Astrocyte (in vitro differentiated cells and primary cell): Measurements from ENCODE around the gene DYNC1LI2. TPM values are rescaled to one million over a fixed set of nuclear protein-coding genes. Genes with fewer than 3 reads are reported as not detected.

Source experiments
- DNase-seq: peaks from one replicate; pipeline ENCODE4 v3.0.0-alpha.2; 2010; ENCODE audit warnings: low read depth
- FAIRE-seq: peaks from 2 replicates; lab custom pipeline; 2011; peaks lifted over from hg19 to GRCh38; lab: Jason Lieb, UNC
- H2AFZ ChIP-seq: 2 replicates; pipeline ENCODE4 v1.6.0; 2012; ENCODE audit warnings: low read depth, low read length, inconsistent platforms
- H3K27ac ChIP-seq: 2 replicates; pipeline ENCODE4 v1.5.1; 2011; ENCODE audit warnings: low read depth, low read length, inconsistent platforms
- H3K27me3 ChIP-seq: 2 replicates; pipeline ENCODE4 v1.6.0; 2011; ENCODE audit warnings: low read length, inconsistent platforms; ENCODE audit not compliant: insufficient read depth
- H3K36me3 ChIP-seq: 2 replicates; pipeline ENCODE4 v1.5.1; 2011; ENCODE audit warnings: low read length, inconsistent platforms; ENCODE audit not compliant: insufficient read depth
- H3K4me1 ChIP-seq: 2 replicates; pipeline ENCODE4 v1.5.1; 2011; ENCODE audit warnings: low read length, inconsistent platforms; ENCODE audit not compliant: insufficient read depth
- H3K4me2 ChIP-seq: 2 replicates; pipeline ENCODE4 v1.6.0; 2012; ENCODE audit warnings: low read length, inconsistent platforms
- H3K4me3 ChIP-seq: 2 replicates; pipeline ENCODE4 v1.5.1; 2011; ENCODE audit warnings: low read depth, mild to moderate bottlenecking, low read length, inconsistent platforms; ENCODE audit not compliant: insufficient read depth
- H3K79me2 ChIP-seq: 2 replicates; pipeline ENCODE4 v1.6.0; 2012; ENCODE audit warnings: mild to moderate bottlenecking, low read length, inconsistent platforms; ENCODE audit not compliant: insufficient read depth
- H3K9ac ChIP-seq: 2 replicates; pipeline ENCODE4 v1.6.0; 2012; ENCODE audit warnings: mild to moderate bottlenecking, low read length, inconsistent platforms
- H3K9me3 ChIP-seq: 2 replicates; pipeline ENCODE4 v1.5.1; 2012; ENCODE audit warnings: low read depth, mild to moderate bottlenecking, low read length, inconsistent platforms; ENCODE audit not compliant: insufficient read depth
- H4K20me1 ChIP-seq: 2 replicates; pipeline ENCODE4 v1.6.0; 2012; ENCODE audit warnings: low read length, inconsistent platforms; ENCODE audit not compliant: insufficient read depth
- H3K27ac Mint-ChIP-seq: one replicate; pipeline ENCODE4 v1.8.0; 2021; ENCODE audit warnings: mild to moderate bottlenecking, mixed read lengths; ENCODE audit not compliant: unreplicated experiment
- H3K27me3 Mint-ChIP-seq: one replicate; pipeline ENCODE4 v1.8.0; 2021; ENCODE audit warnings: low read depth, mixed read lengths; ENCODE audit not compliant: unreplicated experiment
- H3K36me3 Mint-ChIP-seq: one replicate; pipeline ENCODE4 v1.8.0; 2021; ENCODE audit warnings: low read depth, mixed read lengths; ENCODE audit not compliant: unreplicated experiment
- H3K4me1 Mint-ChIP-seq: one replicate; pipeline ENCODE4 v1.8.0; 2021; ENCODE audit warnings: low read depth, mixed read lengths; ENCODE audit not compliant: unreplicated experiment
- H3K4me3 Mint-ChIP-seq: one replicate; pipeline ENCODE4 v1.8.0; 2021; ENCODE audit warnings: mild to moderate bottlenecking, moderate library complexity, mixed read lengths; ENCODE audit not compliant: unreplicated experiment
- H3K9me3 Mint-ChIP-seq: one replicate; pipeline ENCODE4 v1.8.0; 2021; ENCODE audit warnings: mild to moderate bottlenecking, mixed read lengths; ENCODE audit not compliant: unreplicated experiment
- EZH2 ChIP-seq: IDR thresholded peaks from 2 replicates; pipeline ENCODE4 v1.6.1; 2012; ENCODE audit warnings: mild to moderate bottlenecking, low read length, inconsistent platforms; ENCODE audit not compliant: insufficient read depth
- total RNA-seq: library from RNA; stranded (reverse); gene quantifications from 2 replicates; pipeline ENCODE4 v1.2.1, GENCODE V29; 2021
- TF ChIP-seq, protein P1 (sequence below): IDR thresholded peaks from 2 replicates; pipeline ENCODE4 v1.5.1; 2011; ENCODE audit warnings: low read depth, mild to moderate bottlenecking, inconsistent platforms, low read length, moderate library complexity; ENCODE audit not compliant: insufficient read depth

The DYNC1LI2 gene
- total RNA-seq, 1 donor from 2014 or later = 150 TPM

DNA sequence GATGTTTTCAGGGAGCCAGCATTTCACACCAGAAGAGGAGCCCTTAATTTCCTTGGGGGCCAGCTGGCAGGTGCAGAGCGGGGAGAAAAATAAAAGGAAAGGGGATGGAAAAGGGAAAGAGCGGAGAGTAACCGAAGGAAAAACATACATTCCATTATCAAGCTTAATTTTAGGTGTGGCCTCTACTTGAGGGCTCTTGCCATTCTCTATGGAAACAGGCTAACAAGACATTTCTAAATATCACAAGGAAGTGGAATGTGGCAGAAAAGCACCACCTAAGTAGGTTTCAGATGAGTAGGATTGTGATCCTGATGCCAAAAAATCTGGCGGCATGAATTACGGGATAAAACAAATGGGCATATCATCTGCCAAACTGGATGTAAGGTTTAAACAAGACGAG is 970 bp upstream of the DYNC1LI2 start:
- no peaks in the 10 kb centered on the region for H3K9me3 ChIP-seq
- peaks cover 13% of the 10 kb centered on the region for H3K4me1 ChIP-seq
- no peak for FAIRE-seq
- H3K36me3 Mint-ChIP-seq = peaks cover 5% of the 10 kb centered on the region
- H3K4me3 ChIP-seq = peak overlapping the region; percentile 54
- TF ChIP-seq, protein P1, sequence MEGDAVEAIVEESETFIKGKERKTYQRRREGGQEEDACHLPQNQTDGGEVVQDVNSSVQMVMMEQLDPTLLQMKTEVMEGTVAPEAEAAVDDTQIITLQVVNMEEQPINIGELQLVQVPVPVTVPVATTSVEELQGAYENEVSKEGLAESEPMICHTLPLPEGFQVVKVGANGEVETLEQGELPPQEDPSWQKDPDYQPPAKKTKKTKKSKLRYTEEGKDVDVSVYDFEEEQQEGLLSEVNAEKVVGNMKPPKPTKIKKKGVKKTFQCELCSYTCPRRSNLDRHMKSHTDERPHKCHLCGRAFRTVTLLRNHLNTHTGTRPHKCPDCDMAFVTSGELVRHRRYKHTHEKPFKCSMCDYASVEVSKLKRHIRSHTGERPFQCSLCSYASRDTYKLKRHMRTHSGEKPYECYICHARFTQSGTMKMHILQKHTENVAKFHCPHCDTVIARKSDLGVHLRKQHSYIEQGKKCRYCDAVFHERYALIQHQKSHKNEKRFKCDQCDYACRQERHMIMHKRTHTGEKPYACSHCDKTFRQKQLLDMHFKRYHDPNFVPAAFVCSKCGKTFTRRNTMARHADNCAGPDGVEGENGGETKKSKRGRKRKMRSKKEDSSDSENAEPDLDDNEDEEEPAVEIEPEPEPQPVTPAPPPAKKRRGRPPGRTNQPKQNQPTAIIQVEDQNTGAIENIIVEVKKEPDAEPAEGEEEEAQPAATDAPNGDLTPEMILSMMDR = no peak
- no peak for TF ChIP-seq EZH2
- no peak for DNase-seq
- peak overlapping the region; percentile 100 for H3K4me2 ChIP-seq
- H3K27ac Mint-ChIP-seq = peak overlapping the region; percentile 93
- H3K4me3 Mint-ChIP-seq = peak overlapping the region; percentile 77
- H3K27me3 Mint-ChIP-seq = no peaks in the 10 kb centered on the region
- H3K27ac ChIP-seq = no peak overlapping the region
- H3K36me3 ChIP-seq = peaks cover 12% of the 10 kb centered on the region
- no peaks in the 10 kb centered on the region for H3K9me3 Mint-ChIP-seq
- peaks cover 34% of the 10 kb centered on the region for H4K20me1 ChIP-seq
- H2AFZ ChIP-seq = peak overlapping the region; percentile 77
- H3K27me3 ChIP-seq = no peaks in the 10 kb centered on the region
- H3K4me1 Mint-ChIP-seq = peaks cover 23% of the 10 kb centered on the region
- no peak overlapping the region for H3K9ac ChIP-seq
- H3K79me2 ChIP-seq = peaks cover 46% of the 10 kb centered on the region

DNA sequence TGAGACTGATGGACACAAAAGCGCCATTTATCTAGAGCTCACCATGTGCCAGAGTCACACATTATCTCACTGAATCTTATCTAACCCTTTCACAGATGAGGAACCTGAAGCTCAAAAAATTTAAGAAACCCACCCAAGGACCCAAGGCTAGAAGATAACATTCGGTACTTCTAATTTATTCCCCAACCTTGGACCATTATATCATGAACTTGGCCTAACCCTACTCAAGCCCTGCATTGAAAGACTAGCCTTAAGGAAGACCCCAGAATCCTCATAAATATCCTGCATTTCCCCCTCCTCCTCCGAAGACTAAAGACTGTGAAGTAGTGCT is 548 bp upstream of the DYNC1LI2 start:
- Histone ChIP-seq H2AFZ (peak overlapping the region; percentile 77), H4K20me1 (peaks cover 38% of the 10 kb centered on the region), H3K4me1 (peaks cover 13% of the 10 kb centered on the region), H3K27me3 (no peaks in the 10 kb centered on the region), H3K4me2 (peak overlapping the region; percentile 100), H3K9ac (peak overlapping the region; percentile 98), H3K4me3 (peak overlapping the region; percentile 54), H3K9me3 (no peaks in the 10 kb centered on the region), H3K36me3 (peaks cover 12% of the 10 kb centered on the region), H3K79me2 (peaks cover 50% of the 10 kb centered on the region), H3K27ac (peak overlapping the region; percentile 96)
- H3K4me3 Mint-ChIP-seq = peak overlapping the region; percentile 77
- no peaks in the 10 kb centered on the region for H3K27me3 Mint-ChIP-seq
- DNase-seq (no peak), FAIRE-seq (no peak)
- peaks cover 26% of the 10 kb centered on the region for H3K4me1 Mint-ChIP-seq
- TF ChIP-seq, protein P1 = no peak
- no peak for TF ChIP-seq EZH2
- peaks cover 5% of the 10 kb centered on the region for H3K36me3 Mint-ChIP-seq
- H3K9me3 Mint-ChIP-seq = no peaks in the 10 kb centered on the region
- H3K27ac Mint-ChIP-seq = peak overlapping the region; percentile 93

DNA sequence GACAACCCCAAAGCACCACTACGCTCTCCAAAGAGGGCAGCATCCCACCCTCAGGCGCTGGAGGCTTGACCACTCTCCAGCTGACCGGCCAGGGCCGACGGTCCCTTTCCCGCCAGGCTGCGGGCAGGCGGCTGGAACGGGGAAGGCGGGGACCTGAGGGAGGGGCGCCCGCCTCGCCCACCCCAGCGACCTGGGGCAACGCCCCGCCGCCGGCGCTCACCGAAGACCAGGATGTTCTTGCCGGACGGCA is 431 bp downstream of the DYNC1LI2 start:
- peak overlapping the region; percentile 45 for H3K27ac Mint-ChIP-seq
- H4K20me1 ChIP-seq = peaks cover 47% of the 10 kb centered on the region
- peaks cover 8% of the 10 kb centered on the region for H3K36me3 Mint-ChIP-seq
- TF ChIP-seq, protein P1 = no peak
- TF ChIP-seq EZH2 = no peak
- H3K27ac ChIP-seq = peak overlapping the region; percentile 96
- no peaks in the 10 kb centered on the region for H3K9me3 ChIP-seq
- H3K4me3 Mint-ChIP-seq = peak overlapping the region; percentile 93
- peaks cover 31% of the 10 kb centered on the region for H3K4me1 Mint-ChIP-seq
- peaks cover 13% of the 10 kb centered on the region for H3K4me1 ChIP-seq
- H2AFZ ChIP-seq = peak overlapping the region; percentile 77
- H3K4me3 ChIP-seq = peak overlapping the region; percentile 100
- FAIRE-seq = no peak
- no peaks in the 10 kb centered on the region for H3K9me3 Mint-ChIP-seq
- no peaks in the 10 kb centered on the region for H3K27me3 ChIP-seq
- peaks cover 60% of the 10 kb centered on the region for H3K79me2 ChIP-seq
- peak overlapping the region; percentile 98 for H3K9ac ChIP-seq
- H3K4me2 ChIP-seq = peak overlapping the region; percentile 100
- H3K36me3 ChIP-seq = peaks cover 20% of the 10 kb centered on the region
- H3K27me3 Mint-ChIP-seq = no peaks in the 10 kb centered on the region
- no peak for DNase-seq
